GM18873 (cell line): ENCODE results near the gene GLUL.

Experiments used
- ATAC-seq: cut with Tn5 transposase; IDR thresholded peaks from one replicate; pipeline ENCODE4 v1.9.1; 2021; ENCODE audit warnings: mild to moderate bottlenecking, moderate library complexity, moderate number of reproducible peaks; ENCODE audit not compliant: unreplicated experiment, low FRiP score

Gene GLUL

GRCh38 chr1:182332261-182333060 lies 59.1 kb downstream of the GLUL start:
- no peak for ATAC-seq
